GM12801 (cell line): ENCODE measurements around the gene CDH26.

Experiments
- TF ChIP-seq, protein P1 (sequence below): IDR thresholded peaks from one replicate; pipeline ENCODE4 v1.5.1; 2011; ENCODE audit warnings: control low read depth; ENCODE audit not compliant: insufficient read length; ENCODE audit errors: extremely low read depth

The CDH26 gene

DNA sequence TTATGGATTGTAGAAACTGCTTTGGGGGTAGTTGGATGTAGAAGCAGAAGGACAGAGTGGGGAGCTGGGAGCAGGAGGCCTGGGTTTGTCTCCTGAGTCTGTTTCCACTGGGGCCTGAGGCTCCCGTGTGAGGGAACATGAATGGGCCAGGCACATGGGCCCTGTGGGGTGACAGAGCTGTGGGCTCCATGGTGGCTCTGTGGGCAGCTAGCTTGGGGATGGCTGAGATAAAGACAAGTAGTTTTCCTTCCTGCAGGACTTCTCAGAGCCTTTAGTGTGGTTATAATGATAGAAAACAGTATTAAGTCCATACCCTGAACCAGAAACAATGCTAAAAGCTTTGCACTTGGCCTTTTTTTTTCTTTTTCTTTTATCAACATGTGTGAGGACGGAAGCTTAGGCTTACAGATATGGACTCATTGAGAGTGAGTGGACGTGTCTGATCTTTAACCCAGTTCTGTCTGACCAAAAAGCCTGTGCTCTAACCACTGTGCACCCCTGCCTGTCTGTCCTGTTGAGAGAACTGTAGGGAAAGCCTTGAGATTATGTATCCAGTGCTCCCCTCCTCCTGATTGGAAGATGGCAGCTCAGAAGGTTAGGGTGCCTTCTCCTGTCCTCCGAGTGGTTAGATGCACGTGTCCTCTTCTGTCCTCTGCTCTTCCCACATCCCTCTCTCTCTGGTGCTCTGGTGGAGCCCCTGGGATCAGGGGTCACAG lies 98.3 kb downstream of the CDH26 start:
- TF ChIP-seq, protein P1, sequence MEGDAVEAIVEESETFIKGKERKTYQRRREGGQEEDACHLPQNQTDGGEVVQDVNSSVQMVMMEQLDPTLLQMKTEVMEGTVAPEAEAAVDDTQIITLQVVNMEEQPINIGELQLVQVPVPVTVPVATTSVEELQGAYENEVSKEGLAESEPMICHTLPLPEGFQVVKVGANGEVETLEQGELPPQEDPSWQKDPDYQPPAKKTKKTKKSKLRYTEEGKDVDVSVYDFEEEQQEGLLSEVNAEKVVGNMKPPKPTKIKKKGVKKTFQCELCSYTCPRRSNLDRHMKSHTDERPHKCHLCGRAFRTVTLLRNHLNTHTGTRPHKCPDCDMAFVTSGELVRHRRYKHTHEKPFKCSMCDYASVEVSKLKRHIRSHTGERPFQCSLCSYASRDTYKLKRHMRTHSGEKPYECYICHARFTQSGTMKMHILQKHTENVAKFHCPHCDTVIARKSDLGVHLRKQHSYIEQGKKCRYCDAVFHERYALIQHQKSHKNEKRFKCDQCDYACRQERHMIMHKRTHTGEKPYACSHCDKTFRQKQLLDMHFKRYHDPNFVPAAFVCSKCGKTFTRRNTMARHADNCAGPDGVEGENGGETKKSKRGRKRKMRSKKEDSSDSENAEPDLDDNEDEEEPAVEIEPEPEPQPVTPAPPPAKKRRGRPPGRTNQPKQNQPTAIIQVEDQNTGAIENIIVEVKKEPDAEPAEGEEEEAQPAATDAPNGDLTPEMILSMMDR = no peak

DNA sequence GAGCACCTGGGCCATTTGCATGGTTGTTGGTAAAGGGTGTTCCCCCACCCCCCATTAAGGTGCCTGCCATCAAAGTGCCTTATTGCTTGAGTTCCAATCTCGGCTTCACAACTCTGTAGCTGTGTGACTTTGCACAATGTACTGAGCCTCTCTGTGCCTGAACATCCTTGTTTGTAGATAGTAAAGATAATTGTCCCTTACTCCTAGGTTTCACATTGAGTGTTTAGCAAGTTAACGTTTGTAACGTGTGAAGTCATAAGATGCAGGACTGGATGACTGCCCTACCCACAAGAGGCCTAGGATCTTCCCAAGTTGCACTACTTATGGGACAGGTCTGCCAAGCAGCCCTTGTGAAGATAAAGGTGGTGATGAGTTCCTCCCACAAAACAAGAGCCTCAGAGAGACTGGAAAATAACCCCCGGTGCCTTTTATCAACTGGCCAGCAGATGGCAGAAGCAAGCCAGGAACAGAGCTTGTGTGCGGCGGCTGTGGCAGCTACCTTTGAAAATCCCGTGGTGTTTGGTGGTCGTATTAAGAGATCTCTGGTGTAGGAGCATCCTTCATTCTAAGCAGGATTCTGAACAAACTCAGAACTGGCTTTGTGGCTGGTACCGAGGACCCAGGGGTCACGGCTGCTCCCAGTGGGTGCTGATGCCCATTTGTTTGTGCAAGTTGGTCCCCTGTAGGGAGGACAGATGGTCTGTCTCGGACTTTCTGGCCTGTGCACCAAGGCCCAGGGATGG lies 99.1 kb downstream of the CDH26 start:
- TF ChIP-seq, protein P1 = no peak

DNA sequence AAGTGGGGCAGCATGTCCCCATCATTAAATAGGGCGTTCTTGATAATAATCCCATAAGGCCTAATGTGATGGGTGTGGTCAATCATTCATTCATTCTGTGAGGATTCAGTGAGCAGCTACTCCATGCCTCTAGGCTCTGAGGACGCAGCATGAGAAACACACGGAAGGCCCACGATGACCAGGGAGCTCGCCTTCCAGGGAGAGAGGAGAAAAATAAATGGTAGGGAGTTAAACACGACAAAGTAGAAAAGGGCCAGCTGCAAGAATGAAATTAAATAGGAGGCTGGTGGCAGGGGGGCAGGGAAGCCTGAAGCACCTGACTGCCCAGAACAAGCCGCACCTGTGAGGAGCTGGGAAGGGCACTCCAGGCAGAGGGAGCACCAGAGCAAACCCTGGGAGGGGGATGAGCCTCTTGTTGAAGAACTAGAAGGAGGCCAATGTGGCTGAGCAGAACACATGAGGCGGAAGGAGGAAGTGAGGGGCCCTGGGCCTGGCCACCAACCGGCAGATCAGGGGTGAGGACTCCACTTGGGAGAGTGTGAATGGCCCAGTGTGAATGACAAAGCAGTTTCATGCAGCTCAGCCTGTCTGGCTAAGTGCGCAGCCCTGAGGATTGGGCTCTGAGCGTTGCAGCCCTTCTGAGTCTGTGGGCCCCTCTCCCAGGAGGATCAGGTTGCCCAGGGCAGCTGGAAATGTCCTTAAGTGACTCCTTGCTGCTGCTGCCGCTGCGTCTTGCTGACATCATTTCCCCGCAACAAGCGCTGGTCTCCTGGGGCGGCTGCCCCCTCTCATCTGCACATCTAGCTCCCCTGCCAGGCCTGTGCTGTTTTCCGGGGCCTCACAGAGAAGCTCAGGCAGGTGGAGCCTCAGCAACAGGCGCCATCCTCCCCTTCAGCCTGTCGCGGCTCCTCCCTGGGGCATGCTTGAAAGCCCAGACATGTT lies 99.9 kb downstream of the CDH26 start:
- TF ChIP-seq, protein P1 = no peak

DNA sequence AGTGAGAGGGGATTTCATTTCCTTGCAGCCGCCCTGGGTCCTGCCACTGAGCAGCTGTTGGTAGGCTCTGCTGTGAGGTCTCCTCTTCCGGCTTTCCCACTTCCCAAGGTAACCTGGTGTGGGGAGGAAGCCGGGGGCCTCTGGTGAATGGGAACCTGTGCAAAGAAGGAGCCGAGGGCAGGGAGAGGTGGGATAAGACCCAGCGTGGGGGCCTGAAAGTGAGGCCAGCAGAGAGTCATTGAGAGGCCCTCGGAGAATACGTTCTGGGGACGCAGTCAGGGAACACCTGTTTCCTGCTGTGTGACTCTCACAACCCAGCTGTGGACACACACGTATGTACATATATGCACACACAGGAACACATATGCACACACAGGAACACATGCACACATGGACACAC lies 100.7 kb downstream of the CDH26 start:
- TF ChIP-seq, protein P1 = no peak

DNA sequence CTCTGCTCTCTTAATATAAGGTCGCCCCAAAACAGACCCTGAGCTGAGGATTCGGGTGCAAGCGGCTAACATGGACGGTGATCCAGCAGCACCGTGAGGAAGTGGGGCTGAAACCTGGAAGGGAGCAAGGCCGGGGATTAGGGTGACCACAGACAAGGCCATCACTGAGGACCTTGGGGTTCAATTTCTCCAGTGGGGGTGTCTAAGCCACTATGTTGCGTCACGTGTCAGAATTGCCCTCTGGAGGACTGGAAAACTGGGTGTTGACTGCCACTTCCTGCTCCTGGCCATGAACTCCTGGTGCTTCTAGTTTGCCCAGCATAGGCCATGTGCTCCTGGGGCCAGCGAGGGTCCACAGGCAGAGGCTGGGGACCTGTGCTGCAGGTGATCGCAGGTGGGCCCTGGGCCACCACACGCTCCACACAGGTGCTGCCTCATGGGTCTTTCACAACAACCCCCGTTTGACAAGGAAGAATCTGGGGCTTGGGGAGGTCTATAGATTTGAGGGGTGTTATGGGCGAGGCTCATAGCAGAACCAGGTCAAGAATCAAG lies 101.9 kb downstream of the CDH26 start:
- TF ChIP-seq, protein P1 = no peak

DNA sequence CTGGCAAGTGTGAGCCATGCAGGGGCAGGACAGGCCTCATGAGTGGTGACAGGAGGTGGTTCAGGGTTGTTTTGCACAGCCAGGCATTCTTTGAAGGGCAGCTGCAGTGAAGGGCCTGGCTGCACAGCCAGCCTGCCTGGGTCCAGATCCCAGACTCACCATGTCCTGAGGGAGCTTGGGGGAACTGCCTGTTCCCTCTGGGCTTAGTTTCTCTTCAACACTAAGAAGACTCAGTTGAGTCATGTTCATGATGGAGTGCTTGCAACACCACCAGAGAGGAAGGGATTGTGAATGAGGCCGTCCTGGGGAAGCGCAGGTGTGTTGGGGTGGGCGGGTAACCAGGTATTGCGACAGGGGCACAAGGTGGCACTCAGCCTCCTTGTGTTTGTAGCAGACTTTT lies 102.4 kb downstream of the CDH26 start:
- TF ChIP-seq, protein P1 = no peak
